Stimulated activated effector memory CD8-positive, alpha-beta T cell treated with anti-CD3 and anti-CD28 coated beads, Interleukin-12 subunit alpha, Interleukin-12 subunit beta, amount 100 ng/mL, for 72 hours (primary cell): ENCODE data around the gene KDM4C.

Source experiments
- ATAC-seq: fragments of 150-1000 bp; cut with Tn5 transposase; 2 replicates; pipeline ENCODE4 v1.10.0; 2021
- DNase-seq, 2 donors: peaks; one replicate each; pipeline ENCODE4 v3.0.0; 2021 to 2022; ENCODE audit warnings: low spot score in 2 of 2
- H3K27ac Mint-ChIP-seq: one replicate; pipeline ENCODE4 v1.8.0; 2022; ENCODE audit warnings: mild to moderate bottlenecking, mixed read lengths
- H3K36me3 Mint-ChIP-seq: one replicate; pipeline ENCODE4 v1.8.0; 2022; ENCODE audit warnings: mild to moderate bottlenecking, mixed read lengths
- H3K4me1 Mint-ChIP-seq: one replicate; pipeline ENCODE4 v1.8.0; 2022; ENCODE audit warnings: mixed read lengths
- H3K4me3 Mint-ChIP-seq: one replicate; pipeline ENCODE4 v1.8.0; 2022; ENCODE audit warnings: mild to moderate bottlenecking, mixed read lengths
- H3K9me3 Mint-ChIP-seq: one replicate; pipeline ENCODE4 v1.8.0; 2022; ENCODE audit warnings: mixed read lengths

The KDM4C gene

DNA sequence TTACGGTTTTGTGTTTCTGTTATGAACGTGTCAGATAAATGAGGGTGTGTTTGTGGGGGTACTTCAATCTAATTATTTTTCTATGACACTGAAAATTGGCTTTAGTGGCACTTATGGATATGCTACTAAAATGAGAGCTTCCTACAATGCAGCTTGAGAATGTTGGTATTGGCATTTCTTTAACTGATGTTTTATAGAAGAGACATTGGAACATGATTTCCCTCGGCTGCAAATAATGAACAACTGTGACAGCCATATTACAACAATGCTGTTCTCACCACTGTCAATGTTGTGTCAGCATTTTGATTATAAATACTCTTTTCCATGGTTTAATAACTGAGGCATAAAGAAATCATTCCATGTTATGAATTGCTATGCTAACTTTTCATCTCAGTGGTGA lies 279.4 kb downstream of the KDM4C start:
- Mint-ChIP-seq H3K4me3 (no peak overlapping the region), H3K9me3 (no peaks in the 10 kb centered on the region), H3K36me3 (peaks cover 30% of the 10 kb centered on the region), H3K27ac (no peak overlapping the region), H3K4me1 (no peaks in the 10 kb centered on the region)
- no peak for DNase-seq
- ATAC-seq, result no peak

- H3K27ac Mint-ChIP-seq, result no peak overlapping the region
- no peaks in the 10 kb centered on the region for H3K9me3 Mint-ChIP-seq
- no peak for DNase-seq
- H3K4me3 Mint-ChIP-seq, result no peak overlapping the region
- H3K36me3 Mint-ChIP-seq, result peaks cover 34% of the 10 kb centered on the region
- peaks cover 14% of the 10 kb centered on the region for H3K4me1 Mint-ChIP-seq
- ATAC-seq, result no peak
Measured at GRCh38 chr9:7042124-7042523, 284.4 kb downstream of the KDM4C start.

DNA sequence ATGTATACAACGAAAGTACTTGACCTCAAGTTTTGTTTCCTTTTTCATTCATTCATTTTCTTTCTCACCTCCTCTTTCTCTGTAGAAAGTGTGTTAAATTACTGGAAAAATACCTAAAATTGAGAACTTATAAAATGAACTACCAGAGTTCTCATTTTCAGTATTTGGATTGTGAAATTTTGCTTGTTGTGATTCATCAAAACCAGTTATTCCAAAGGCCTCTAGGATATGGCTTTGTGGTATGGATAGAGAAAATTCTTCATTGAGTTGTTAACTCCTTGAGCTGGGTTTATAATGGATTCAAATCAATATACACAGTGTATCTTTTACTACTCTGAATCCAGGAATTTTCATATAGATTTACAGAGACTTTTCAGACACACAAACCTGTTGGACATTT lies 287.6 kb downstream of the KDM4C start:
- no peak for DNase-seq
- H3K4me3 Mint-ChIP-seq, result no peak overlapping the region
- H3K36me3 Mint-ChIP-seq, result peaks cover 53% of the 10 kb centered on the region
- peaks cover 14% of the 10 kb centered on the region for H3K4me1 Mint-ChIP-seq
- no peak for ATAC-seq
- no peaks in the 10 kb centered on the region for H3K9me3 Mint-ChIP-seq
- no peak overlapping the region for H3K27ac Mint-ChIP-seq

DNA sequence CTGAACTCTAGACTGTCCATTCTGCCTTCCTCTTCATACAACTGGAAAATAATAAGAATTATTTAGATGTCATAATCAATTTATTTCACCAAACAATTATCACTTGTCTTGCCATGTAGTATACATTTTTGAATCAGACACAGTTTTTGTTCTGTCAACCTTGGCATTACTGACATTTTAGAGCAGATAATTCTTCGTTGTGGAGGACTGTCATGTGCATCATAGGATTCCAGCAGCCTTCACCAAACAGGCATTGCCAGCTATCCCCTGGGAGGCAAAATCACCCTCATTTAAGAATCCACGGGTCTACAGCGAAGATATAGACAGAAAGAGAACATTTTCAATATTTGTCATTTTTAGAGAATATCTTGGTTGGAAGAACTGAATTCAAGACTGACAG lies 293.9 kb downstream of the KDM4C start:
- peaks cover 56% of the 10 kb centered on the region for H3K36me3 Mint-ChIP-seq
- ATAC-seq, result no peak
- H3K27ac Mint-ChIP-seq, result no peak overlapping the region

DNA sequence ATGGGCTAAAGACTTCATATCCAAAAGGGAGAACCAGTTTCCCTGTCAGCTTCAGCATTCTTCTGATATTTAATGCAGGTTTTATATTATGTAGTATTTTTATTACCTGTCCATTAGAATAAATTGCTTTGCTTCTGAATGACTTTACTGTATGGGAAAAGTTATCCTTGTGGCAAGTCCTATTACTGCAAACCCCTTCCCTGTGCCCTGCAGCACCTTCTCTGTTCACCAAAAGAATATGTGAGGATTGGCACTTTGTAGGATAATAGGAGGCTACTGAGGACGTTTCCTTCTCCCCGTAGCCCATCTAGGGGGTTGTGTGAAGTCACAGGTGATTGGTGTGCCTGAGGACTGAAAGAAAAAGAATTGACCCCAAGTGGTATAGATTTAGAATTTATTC lies 296.1 kb downstream of the KDM4C start:
- Mint-ChIP-seq H3K4me3 (no peak overlapping the region), H3K36me3 (peaks cover 34% of the 10 kb centered on the region), H3K9me3 (no peaks in the 10 kb centered on the region), H3K27ac (no peak overlapping the region), H3K4me1 (no peaks in the 10 kb centered on the region)
- DNase-seq (no peak), ATAC-seq (no peak)

More for the DNA sequence above, 293.9 kb downstream of the KDM4C start:
- Mint-ChIP-seq H3K4me1 (no peaks in the 10 kb centered on the region), H3K9me3 (no peaks in the 10 kb centered on the region), H3K4me3 (no peak overlapping the region)
- DNase-seq, result no peak

DNA sequence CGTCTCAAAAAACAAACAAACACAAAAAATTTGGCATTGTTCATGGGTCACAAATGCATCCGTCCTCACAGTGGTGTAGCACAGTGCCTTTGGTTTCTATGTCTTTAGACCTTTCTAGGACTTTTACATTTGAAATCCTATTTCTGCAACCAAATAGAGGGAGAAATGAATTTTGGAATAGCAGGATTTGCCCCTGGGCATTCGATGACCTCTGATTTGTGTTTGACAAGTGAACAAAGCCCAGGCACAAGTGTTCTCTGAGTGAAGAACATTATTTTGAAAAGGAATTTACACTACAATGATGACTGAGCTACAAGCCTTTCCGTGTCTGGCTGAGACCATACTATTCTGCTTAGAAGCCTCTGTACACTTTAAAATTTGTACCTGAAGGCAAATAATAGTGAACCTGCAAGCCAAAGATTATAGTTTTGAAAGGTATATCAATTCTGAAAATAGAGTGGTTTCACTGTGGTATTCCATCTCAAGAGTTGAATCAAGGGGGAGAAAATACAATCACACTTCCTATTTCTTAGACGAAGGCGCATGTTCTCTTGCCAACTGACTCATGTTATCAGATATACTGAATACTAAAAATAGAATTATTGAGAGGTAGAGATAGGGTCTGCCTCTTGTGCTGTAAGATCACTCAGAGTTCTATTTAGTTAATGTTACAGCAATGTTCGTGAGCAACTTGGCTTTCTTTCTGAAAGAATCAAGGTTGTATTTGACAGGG lies 297.6 kb downstream of the KDM4C start:
- peak; percentile 58 for ATAC-seq
- DNase-seq, result no peak
- H3K36me3 Mint-ChIP-seq, result peaks cover 21% of the 10 kb centered on the region

GRCh38 chr9:7056254-7056653 lies 298.5 kb downstream of the KDM4C start:
- DNase-seq, result no peak
- Mint-ChIP-seq H3K36me3 (peaks cover 19% of the 10 kb centered on the region), H3K9me3 (no peaks in the 10 kb centered on the region), H3K4me3 (no peak overlapping the region), H3K4me1 (no peaks in the 10 kb centered on the region), H3K27ac (peak overlapping the region; percentile 2)
- ATAC-seq, result no peak

More for the DNA sequence above, 297.6 kb downstream of the KDM4C start:
- no peak overlapping the region for H3K4me3 Mint-ChIP-seq
- no peaks in the 10 kb centered on the region for H3K4me1 Mint-ChIP-seq
- H3K27ac Mint-ChIP-seq, result no peak overlapping the region
- no peaks in the 10 kb centered on the region for H3K9me3 Mint-ChIP-seq

- Mint-ChIP-seq H3K9me3 (no peaks in the 10 kb centered on the region), H3K36me3 (peaks cover 17% of the 10 kb centered on the region), H3K4me3 (no peak overlapping the region), H3K27ac (no peak overlapping the region), H3K4me1 (no peaks in the 10 kb centered on the region)
- ATAC-seq (no peak), DNase-seq (no peak)
Measured at GRCh38 chr9:7058473-7058872, 300.7 kb downstream of the KDM4C start.

- Mint-ChIP-seq H3K36me3 (peaks cover 15% of the 10 kb centered on the region), H3K9me3 (no peaks in the 10 kb centered on the region), H3K4me3 (no peak overlapping the region), H3K4me1 (no peaks in the 10 kb centered on the region), H3K27ac (no peak overlapping the region)
- ATAC-seq (no peak), DNase-seq (no peak)
Measured at GRCh38 chr9:7067169-7067568, 309.4 kb downstream of the KDM4C start.

DNA sequence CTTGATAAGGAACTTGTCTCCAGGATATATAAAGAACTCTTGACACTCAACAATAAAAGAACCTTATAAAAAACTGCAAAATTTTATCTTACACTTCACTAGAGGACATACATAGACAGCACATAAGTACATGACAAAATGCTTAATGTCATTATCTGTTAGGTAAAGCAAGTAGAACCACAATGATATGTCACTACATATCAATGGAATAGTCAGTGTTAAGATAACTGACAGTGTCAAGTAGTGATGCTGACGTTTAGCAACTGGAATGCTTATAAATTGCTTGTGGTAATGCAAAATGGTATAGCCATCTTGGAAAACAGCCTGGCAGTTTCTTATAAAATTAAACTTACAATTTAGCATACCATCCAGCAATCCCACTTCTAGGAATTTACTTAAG lies 314.1 kb downstream of the KDM4C start:
- Mint-ChIP-seq H3K27ac (no peak overlapping the region), H3K4me3 (no peak overlapping the region), H3K4me1 (no peaks in the 10 kb centered on the region), H3K9me3 (no peaks in the 10 kb centered on the region), H3K36me3 (peaks cover 25% of the 10 kb centered on the region)
- ATAC-seq, result no peak
- DNase-seq, result no peak

DNA sequence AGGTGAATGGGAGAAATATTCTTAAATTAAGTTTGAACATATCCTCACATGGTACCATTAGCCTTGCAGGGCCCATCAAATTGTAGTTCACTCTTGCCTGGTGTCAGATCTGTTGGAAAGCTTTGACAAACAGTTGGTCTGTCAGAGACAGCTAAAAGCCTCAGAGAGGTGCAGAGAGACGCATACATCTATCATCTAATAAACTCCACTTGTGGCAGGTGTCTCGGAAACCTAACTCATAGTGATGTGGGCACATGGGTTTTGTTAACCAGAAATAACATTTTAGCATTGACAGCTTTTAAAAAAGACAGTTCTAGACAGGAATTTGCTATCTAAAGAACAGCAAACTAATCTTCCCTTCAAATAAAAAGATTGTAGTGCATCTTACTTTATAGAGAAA lies 315.9 kb downstream of the KDM4C start:
- peaks cover 36% of the 10 kb centered on the region for H3K36me3 Mint-ChIP-seq
- H3K9me3 Mint-ChIP-seq, result no peaks in the 10 kb centered on the region
- no peaks in the 10 kb centered on the region for H3K4me1 Mint-ChIP-seq
- DNase-seq, result no peak
- H3K4me3 Mint-ChIP-seq, result no peak overlapping the region
- no peak for ATAC-seq
- H3K27ac Mint-ChIP-seq, result no peak overlapping the region

- H3K36me3 Mint-ChIP-seq, result peaks cover 34% of the 10 kb centered on the region
- DNase-seq (no peak), ATAC-seq (no peak)
- H3K9me3 Mint-ChIP-seq, result no peaks in the 10 kb centered on the region
- H3K4me3 Mint-ChIP-seq, result no peak overlapping the region
- no peaks in the 10 kb centered on the region for H3K4me1 Mint-ChIP-seq
- no peak overlapping the region for H3K27ac Mint-ChIP-seq
Measured at GRCh38 chr9:7075154-7075553, 317.4 kb downstream of the KDM4C start.

DNA sequence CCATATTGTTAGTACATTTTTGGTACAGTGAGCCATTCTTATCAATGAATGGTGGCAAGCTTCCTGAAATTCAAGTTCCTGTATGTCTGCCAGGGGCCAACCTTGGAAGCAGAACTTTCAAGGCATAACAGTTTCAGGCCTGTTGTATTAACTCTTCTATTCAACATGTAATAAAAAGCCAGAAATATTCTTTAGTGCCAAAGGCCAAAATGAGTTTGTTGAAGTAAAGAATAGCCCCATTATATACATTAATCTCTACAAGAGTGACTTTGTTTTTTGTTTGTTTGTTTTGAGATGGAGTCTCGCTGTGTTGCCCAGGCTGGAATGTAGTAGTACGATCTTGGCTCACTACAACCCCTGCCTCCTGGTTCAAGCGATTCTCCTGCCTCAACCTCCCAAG lies 321.3 kb downstream of the KDM4C start:
- Mint-ChIP-seq H3K4me3 (no peak overlapping the region), H3K9me3 (no peaks in the 10 kb centered on the region), H3K27ac (no peak overlapping the region), H3K36me3 (peaks cover 34% of the 10 kb centered on the region), H3K4me1 (no peaks in the 10 kb centered on the region)
- DNase-seq, result no peak
- ATAC-seq, result no peak

DNA sequence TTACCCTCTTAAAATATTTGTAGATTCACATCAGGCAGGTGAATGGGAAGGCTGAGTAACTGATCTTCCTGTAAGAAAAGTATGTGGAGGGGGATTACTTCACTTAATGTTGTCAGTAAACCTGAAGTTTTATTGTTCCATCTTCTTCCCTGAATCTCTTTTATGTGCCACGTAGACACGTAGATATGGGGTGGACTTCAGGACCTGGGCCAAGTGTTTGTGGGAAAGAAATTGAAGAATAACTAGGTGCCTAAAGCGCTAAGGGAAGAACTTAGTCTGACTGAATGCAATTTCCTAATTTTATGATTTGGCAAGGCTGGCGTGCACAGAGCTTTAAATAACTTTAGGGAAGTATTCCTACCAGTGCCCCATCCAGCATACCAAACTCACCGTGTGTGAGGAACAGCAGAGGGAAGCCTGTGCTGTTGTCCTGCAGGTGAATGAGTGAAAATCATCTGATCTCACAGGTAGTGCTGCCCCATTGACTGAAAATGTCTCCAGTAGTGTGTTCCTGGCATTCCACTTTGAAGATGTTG lies 323.4 kb downstream of the KDM4C start:
- H3K27ac Mint-ChIP-seq, result no peak overlapping the region
- no peaks in the 10 kb centered on the region for H3K9me3 Mint-ChIP-seq
- no peak overlapping the region for H3K4me3 Mint-ChIP-seq
- peaks cover 34% of the 10 kb centered on the region for H3K36me3 Mint-ChIP-seq
- DNase-seq (no peak), ATAC-seq (no peak)
- H3K4me1 Mint-ChIP-seq, result peaks cover 5% of the 10 kb centered on the region

- H3K36me3 Mint-ChIP-seq, result peaks cover 30% of the 10 kb centered on the region
Measured at GRCh38 chr9:7083192-7083591, 325.4 kb downstream of the KDM4C start.

DNA sequence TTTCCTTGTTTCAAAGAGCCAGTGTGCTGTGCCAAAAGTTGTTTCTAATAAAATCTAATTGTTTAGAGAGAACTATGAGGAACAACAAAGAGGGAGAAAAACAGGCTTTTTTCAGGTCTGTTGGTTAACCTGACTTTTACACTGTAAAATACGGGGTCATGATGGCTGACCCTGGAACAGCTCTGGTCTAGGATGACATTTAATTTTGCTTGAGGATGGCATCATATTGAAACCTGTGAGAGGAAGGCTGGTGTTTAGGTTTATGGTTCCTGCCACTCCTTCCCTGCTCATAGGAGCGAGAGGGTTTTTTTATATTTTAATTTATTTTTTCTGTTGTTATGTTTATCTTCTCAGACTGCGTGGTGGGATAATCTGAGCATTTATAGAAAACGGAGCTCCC lies 327.6 kb downstream of the KDM4C start:
- peaks cover 5% of the 10 kb centered on the region for H3K4me1 Mint-ChIP-seq
- ATAC-seq (no peak), DNase-seq (no peak)
- no peak overlapping the region for H3K27ac Mint-ChIP-seq
- H3K9me3 Mint-ChIP-seq, result no peaks in the 10 kb centered on the region
- no peak overlapping the region for H3K4me3 Mint-ChIP-seq
- peaks cover 32% of the 10 kb centered on the region for H3K36me3 Mint-ChIP-seq

More at GRCh38 chr9:7083192-7083591, 325.4 kb downstream of the KDM4C start:
- DNase-seq (no peak), ATAC-seq (no peak)
- Mint-ChIP-seq H3K4me1 (peaks cover 5% of the 10 kb centered on the region), H3K27ac (no peak overlapping the region), H3K4me3 (no peak overlapping the region), H3K9me3 (no peaks in the 10 kb centered on the region)
